ENCODE measurements around the gene NTRK2.

- TF ChIP-seq CTCF (conservative IDR thresholded peaks at IDR 0.05; ENCODE audit: low read depth, low read length), result no peak
- no peak for TF ChIP-seq EZH2 (IDR thresholded peaks at IDR 0.05; ENCODE audit: borderline replicate concordance, low read depth, low read length, poor library complexity, severe bottlenecking)
Measured at GRCh38 chr9:84955971-84956370, 286.4 kb downstream of the NTRK2 start.

Measured in A673 (cell line).